ENCODE measurements around the gene HOXB5.
A peak's percentile ranks its signal among the peaks of the same experiment; 100 is the strongest.

The HOXB5 gene

GRCh38 chr17:48600244-48601098, 6.9 kb upstream of the HOXB5 start (continued):
- TF ChIP-seq ZSCAN5A (tag by site-specific recombination; IDR thresholded peaks at IDR 0.05) (no peak), ZNF585B (tag by site-specific recombination; IDR thresholded peaks at IDR 0.05) (no peak), ZNF354C (tag by site-specific recombination; IDR thresholded peaks at IDR 0.05; ENCODE audit: borderline replicate concordance, low read depth) (no peak), ZIC2 (tag by site-specific recombination; IDR thresholded peaks at IDR 0.05) (peak; percentile 67; the same call in 1 of the 2 replicates), HIC1 (tag by site-specific recombination; IDR thresholded peaks at IDR 0.05) (peak; percentile 46; the same call in 1 of the 2 replicates), ZNF701 (tag by site-specific recombination; IDR thresholded peaks at IDR 0.05) (no peak), ZNF214 (tag by site-specific recombination; IDR thresholded peaks at IDR 0.05; ENCODE audit: borderline replicate concordance) (no peak), ZBTB8A (tag by site-specific recombination; IDR thresholded peaks at IDR 0.05) (peak; percentile 97), ZNF155 (tag by site-specific recombination; IDR thresholded peaks at IDR 0.05) (no peak)

GRCh38 chr17:48599354-48599753, 5.8 kb upstream of the HOXB5 start:
- Histone ChIP-seq H3K4me3 (ENCODE audit: low read depth, low read length) (no peak overlapping the region), H3K4me1 (ENCODE audit: control insufficient read depth, insufficient read depth, low read length) (peaks cover 39% of the 10 kb centered on the region), H3K36me3 (ENCODE audit: control insufficient read depth in 2 of 2, insufficient read depth in 1 of 2, low read length in 2 of 2) (peaks cover 5 to 33% of the 10 kb centered on the region in 2 experiments; a peak in 1 of 3 replicates), H3K9me3 (ENCODE audit: control insufficient read depth, insufficient read depth, low read depth, low read length) (no peaks in the 10 kb centered on the region), H3K27ac (ENCODE audit: extremely low read depth, low read depth, low read length) (peak overlapping the region; percentile 87)
- ChIA-PET CTCF (interaction anchor here (1.9 to 2.2 kb wide), 2 partner anchors 10 to 336 kb away, joined by 4 to 6 read pairs; no protein-coding TSS in a partner anchor), POLR2A (interaction anchor here (0.7 kb wide), 1 partner anchor 11 kb away, joined by 3 read pairs; no protein-coding TSS in a partner anchor)
- TF ChIP-seq ZNF398 (tag by site-specific recombination; IDR thresholded peaks at IDR 0.05) (no peak), SETDB1 (IDR thresholded peaks at IDR 0.05; ENCODE audit: insufficient read length, low read length) (no peak), ZSCAN23 (tag by site-specific recombination; IDR thresholded peaks at IDR 0.05) (no peak), ZBTB6 (tag by site-specific recombination; IDR thresholded peaks at IDR 0.05) (peak; percentile 60; the same call in 1 of the 2 replicates), ZNF513 (tag by site-specific recombination; IDR thresholded peaks at IDR 0.05) (no peak)
